SK-N-MC (cell line): Measurements from ENCODE around the gene GID8.

Experiments
- EZH2 ChIP-seq: fragments of 200-600 bp; sonication (generic); IDR thresholded peaks from one replicate; pipeline ENCODE4 v1.6.1; 2017; ENCODE audit warnings: antibody characterized with exemption
- POLR2AphosphoS5 ChIP-seq: IDR thresholded peaks from 2 replicates; pipeline ENCODE4 v1.6.1; 2012; ENCODE audit warnings: mild to moderate bottlenecking, low read depth, low read length, borderline replicate concordance

GRCh38 chr20:62993856-62994494, 56.0 kb downstream of the GID8 start:
- TF ChIP-seq EZH2 (no peak), POLR2AphosphoS5 (no peak)
